CD4-positive, alpha-beta T cell treated with Interleukin-10 for 1 hour (primary cell): Measurements from ENCODE around the gene SDSL.

Experiments
- DNase-seq: peaks from one replicate; pipeline ENCODE4 v3.0.0-alpha.2; 2020

The SDSL gene

GRCh38 chr12:113422886-113423669, 898 bp downstream of the SDSL start:
- no peak for DNase-seq

GRCh38 chr12:113424456-113424855, 2.3 kb downstream of the SDSL start:
- DNase-seq: no peak

- peak; percentile 54 for DNase-seq
Measured at GRCh38 chr12:113424915-113425823, 3.0 kb downstream of the SDSL start.

- DNase-seq: no peak
Measured at GRCh38 chr12:113425960-113426453, 3.8 kb downstream of the SDSL start.

GRCh38 chr12:113427882-113428281, 5.7 kb downstream of the SDSL start:
- no peak for DNase-seq

- DNase-seq: no peak
Measured at GRCh38 chr12:113428482-113428881, 6.3 kb downstream of the SDSL start.

- no peak for DNase-seq
Measured at GRCh38 chr12:113432986-113433385, 10.8 kb downstream of the SDSL start.

GRCh38 chr12:113435367-113435766, 13.2 kb downstream of the SDSL start:
- no peak for DNase-seq

- DNase-seq: no peak
Measured at GRCh38 chr12:113436586-113436985, 14.4 kb downstream of the SDSL start.

GRCh38 chr12:113436993-113437728, 15.0 kb downstream of the SDSL start:
- DNase-seq: no peak

- no peak for DNase-seq
Measured at GRCh38 chr12:113437729-113438100, 15.5 kb downstream of the SDSL start.

- DNase-seq: no peak
Measured at GRCh38 chr12:113438523-113439300, 16.5 kb downstream of the SDSL start.

- DNase-seq: no peak
Measured at GRCh38 chr12:113439301-113439597, 17.1 kb downstream of the SDSL start.

- no peak for DNase-seq
Measured at GRCh38 chr12:113439606-113440030, 17.4 kb downstream of the SDSL start.

- no peak for DNase-seq
Measured at GRCh38 chr12:113440336-113440735, 18.2 kb downstream of the SDSL start.

GRCh38 chr12:113440947-113441782, 19.0 kb downstream of the SDSL start:
- no peak for DNase-seq

GRCh38 chr12:113443030-113443539, 20.9 kb downstream of the SDSL start:
- DNase-seq: no peak

GRCh38 chr12:113445544-113446171, 23.5 kb downstream of the SDSL start:
- DNase-seq: no peak

- no peak for DNase-seq
Measured at GRCh38 chr12:113448873-113449272, 26.7 kb downstream of the SDSL start.

- DNase-seq: no peak
Measured at GRCh38 chr12:113449299-113449698, 27.1 kb downstream of the SDSL start.

- DNase-seq: no peak
Measured at GRCh38 chr12:113449839-113450238, 27.7 kb downstream of the SDSL start.
